SK-N-SH (cell line): ENCODE measurements around the gene PARD3. TPM values are rescaled to one million over a fixed set of nuclear protein-coding genes. Genes with fewer than 3 reads are reported as not detected.

Experiments
- CTCF ChIA-PET: fragments of 300-600, 350-600 bp; formaldehyde crosslinking; extraction: SDS; loops from one replicate; lab custom pipeline; 2021; lab: Yijun Ruan, JAX
- POLR2A ChIA-PET: fragments of 350-600 bp; sonication (Branson Sonifier 250); formaldehyde crosslinking; extraction: SDS; loops from one replicate; lab custom pipeline; 2020; ENCODE audit warnings: antibody characterized with exemption, inconsistent platforms; lab: Yijun Ruan, JAX
- DNase-seq: peaks from one replicate; pipeline ENCODE4 v3.0.0; 2012
- H2AFZ ChIP-seq: fragments of 200-600 bp; sonication (generic); 2 replicates; pipeline ENCODE4 v1.8.1; 2016; ENCODE audit warnings: antibody characterized with exemption, mild to moderate bottlenecking, low read depth
- H3F3A ChIP-seq: fragments of 200-600 bp; sonication (generic); replicated peaks from 2 replicates; pipeline ENCODE3; 2016; ENCODE audit warnings: antibody characterized with exemption, mild to moderate bottlenecking; ENCODE audit not compliant: insufficient read depth
- H3K27ac ChIP-seq, 2 experiments: fragments of 200-500 bp in 1 of 2; fragments of 200-600 bp in 1 of 2; sonication (Bioruptor generic) in 1 of 2; sonication (generic), shearing (Covaris generic) in 1 of 2; 2 replicates each; pipeline versions ENCODE4 v1.5.1 to v1.6.1; 2014 to 2016; ENCODE audit warnings: low read depth in 2 of 2, inconsistent platforms in 1 of 2, low read length in 1 of 2, mild to moderate bottlenecking in 1 of 2, mixed read lengths in 1 of 2
- H3K27me3 ChIP-seq: fragments of 200-600 bp; sonication (generic), shearing (Covaris generic); 2 replicates; pipeline ENCODE4 v1.6.1; 2016; ENCODE audit warnings: mixed run types; ENCODE audit not compliant: insufficient read depth
- H3K36me3 ChIP-seq, 2 experiments: fragments of 200-500 bp in 1 of 2; fragments of 200-600 bp in 1 of 2; sonication (Bioruptor generic) in 1 of 2; sonication (generic) in 1 of 2; replicated peaks in 1 of 2; 2 replicates each; pipeline versions ENCODE3 to v1.5.1; 2014 to 2016; ENCODE audit warnings: low read length in 1 of 2, mild to moderate bottlenecking in 1 of 2; ENCODE audit not compliant: insufficient read depth in 2 of 2, control insufficient read depth in 1 of 2
- H3K4me1 ChIP-seq, 2 experiments: fragments of 200-500 bp in 1 of 2; fragments of 200-600 bp in 1 of 2; sonication (Bioruptor generic) in 1 of 2; sonication (generic), shearing (Covaris generic) in 1 of 2; 2 replicates each; pipeline versions ENCODE4 v1.5.1 to v1.6.1; 2014 to 2016; ENCODE audit warnings: low read depth in 1 of 2, low read length in 1 of 2, mixed run types in 1 of 2; ENCODE audit not compliant: insufficient read depth in 2 of 2, control insufficient read depth in 1 of 2
- H3K4me2 ChIP-seq: fragments of 200-600 bp; sonication (generic), shearing (Covaris generic); 2 replicates; pipeline ENCODE4 v1.6.1; 2017; ENCODE audit warnings: mixed run types
- H3K4me3 ChIP-seq, 2 experiments: fragments of 200-500 bp in 1 of 2; fragments of 200-600 bp in 1 of 2; sonication (Bioruptor generic) in 1 of 2; sonication (generic), shearing (Covaris generic) in 1 of 2; 2 replicates each; pipeline versions ENCODE4 v1.5.1 to v1.8.1; 2014 to 2016; ENCODE audit warnings: low read depth in 2 of 2, inconsistent platforms in 1 of 2, low read length in 1 of 2, mild to moderate bottlenecking in 1 of 2, mixed read lengths in 1 of 2, moderate library complexity in 1 of 2
- H3K79me2 ChIP-seq: fragments of 200-600 bp; sonication (generic); 2 replicates; pipeline ENCODE4 v1.8.1; 2017; ENCODE audit warnings: mild to moderate bottlenecking; ENCODE audit not compliant: insufficient read depth
- H3K9ac ChIP-seq: fragments of 200-600 bp; sonication (generic); 2 replicates; pipeline ENCODE4 v1.6.1; 2017; ENCODE audit warnings: mixed run types
- H3K9me2 ChIP-seq: fragments of 200-600 bp; sonication (generic); 2 replicates; pipeline ENCODE4 v1.6.1; 2017; ENCODE audit warnings: mixed run types
- H3K9me3 ChIP-seq: fragments of 200-600 bp; sonication (generic); 2 replicates; pipeline ENCODE4 v1.6.1; 2017; ENCODE audit warnings: mixed run types, mild to moderate bottlenecking, moderate library complexity
- H4K20me1 ChIP-seq: fragments of 200-600 bp; sonication (generic); 2 replicates; pipeline ENCODE4 v1.6.1; 2017; ENCODE audit warnings: mild to moderate bottlenecking, mixed run types; ENCODE audit not compliant: insufficient read depth
- CHD2 ChIP-seq: fragments of 150-350 bp; IDR thresholded peaks from 2 replicates; pipeline ENCODE4 v1.6.1; 2018; ENCODE audit warnings: low read length; ENCODE audit not compliant: partially characterized antibody
- CTCF ChIP-seq: fragments of 200-600 bp; sonication (generic); IDR thresholded peaks from 2 replicates; pipeline ENCODE4 v1.6.1; 2017; ENCODE audit warnings: antibody characterized with exemption, mild to moderate bottlenecking, moderate library complexity
- EZH2phosphoT487 ChIP-seq: fragments of 200-600 bp; sonication (generic); IDR thresholded peaks from 2 replicates; pipeline ENCODE4 v1.6.1; 2017; ENCODE audit warnings: low read depth, mixed run types, mild to moderate bottlenecking, antibody characterized with exemption, moderate library complexity, borderline replicate concordance
- GABPA ChIP-seq: IDR thresholded peaks from 2 replicates; pipeline ENCODE4 v1.4.0; 2012; ENCODE audit warnings: low read depth, mild to moderate bottlenecking
- GATA2 ChIP-seq: sonication (generic); formaldehyde crosslinking; IDR thresholded peaks from 2 replicates; pipeline ENCODE4 v1.5.0; 2020; ENCODE audit warnings: mild to moderate bottlenecking, missing genetic modification reagents
- MEF2A ChIP-seq: IDR thresholded peaks from 2 replicates; pipeline ENCODE4 v1.4.0; 2012; ENCODE audit warnings: low read depth, borderline replicate concordance
- NFIC ChIP-seq: IDR thresholded peaks from 2 replicates; pipeline ENCODE4 v1.4.0; 2012; ENCODE audit warnings: borderline replicate concordance
- PBX3 ChIP-seq: IDR thresholded peaks from 2 replicates; pipeline ENCODE4; 2012
- POLR2AphosphoS5 ChIP-seq: IDR thresholded peaks from 2 replicates; pipeline ENCODE4 v1.6.1; 2012; ENCODE audit warnings: low read depth, low read length
- RFX5 ChIP-seq: IDR thresholded peaks from 2 replicates; pipeline ENCODE4 v1.6.1; 2012; ENCODE audit warnings: mild to moderate bottlenecking, improper control_type of control experiment, low read length
- RXRA ChIP-seq: IDR thresholded peaks from 2 replicates; pipeline ENCODE4 v1.4.0; 2012; ENCODE audit warnings: low read depth, mild to moderate bottlenecking, borderline replicate concordance
- SIN3A ChIP-seq: IDR thresholded peaks from 2 replicates; pipeline ENCODE4 v1.6.1; 2012; ENCODE audit warnings: low read depth, mild to moderate bottlenecking, low read length, moderate library complexity, borderline replicate concordance
- SMC3 ChIP-seq: IDR thresholded peaks from 2 replicates; pipeline ENCODE4 v1.6.1; 2012; ENCODE audit warnings: low read depth, low read length, improper control_type of control experiment
- TCF12 ChIP-seq: IDR thresholded peaks from 2 replicates; pipeline ENCODE4 v1.4.0; 2012
- USF1 ChIP-seq: IDR thresholded peaks from 2 replicates; pipeline ENCODE4 v1.4.0; 2012; ENCODE audit warnings: low read depth, borderline replicate concordance
- ZBTB33 ChIP-seq: IDR thresholded peaks from 2 replicates; pipeline ENCODE4 v1.4.0; 2012; ENCODE audit warnings: low read depth, borderline replicate concordance
- WGBS: methylation state at CpG from one replicate; pipeline ENCODE4 v1.1.6; 2017; ENCODE audit warnings: low lambda C conversion rate; 5-methylcytosine and 5-hydroxymethylcytosine counted together
- polyA plus RNA-seq, 3 experiments: library from polyadenylated mRNA; depleted of rRNA; stranded (reverse); fragments of >200 nt; gene quantifications; 2 replicates each; pipeline ENCODE4 v1.2.3, GENCODE V29; 2012

The PARD3 gene
- polyA plus RNA-seq, 1 of the 3 experiments (the other 2 are of a cell fraction), result 29.4 TPM

GRCh38 chr10:34408381-34408780 is 406.7 kb downstream of the PARD3 start (continued):
- no peak for TF ChIP-seq RFX5
- TF ChIP-seq PBX3, result no peak
- no peak for TF ChIP-seq USF1
- no peak for TF ChIP-seq ZBTB33
- no peak for TF ChIP-seq SIN3A

GRCh38 chr10:34407324-34407805 is 407.7 kb downstream of the PARD3 start:
- no peak overlapping the region for H2AFZ ChIP-seq
- WGBS, result 53% methylated on average over 6 of the region's 7 CpGs
- peak; percentile 56; the same call in 1 of the 2 replicates for TF ChIP-seq NFIC
- no peak for TF ChIP-seq SMC3
- peak; percentile 25; the same call in 1 of the 2 replicates for TF ChIP-seq TCF12
- no peaks in the 10 kb centered on the region for H3K9me3 ChIP-seq
- CTCF ChIA-PET, result interaction anchor here (0.8 kb wide), 1 partner anchor 1225 kb away, joined by 3 read pairs; no protein-coding TSS in a partner anchor
- H3F3A ChIP-seq, result peaks cover 18% of the 10 kb centered on the region
- H3K4me2 ChIP-seq, result peak overlapping the region; percentile 18; the same call in 1 of the 2 replicates
- POLR2A ChIA-PET, result no interaction called here
- H3K9ac ChIP-seq, result no peak overlapping the region
- no peak overlapping the region for H3K4me3 ChIP-seq
- no peaks in the 10 kb centered on the region for H4K20me1 ChIP-seq
- H3K79me2 ChIP-seq, result peaks cover 6% of the 10 kb centered on the region; the same call in 1 of the 2 replicates
- no peaks in the 10 kb centered on the region for H3K36me3 ChIP-seq
- peak overlapping the region in 1 of 2 experiments; percentile 76; a peak in 2 of 4 replicates for H3K27ac ChIP-seq
- peak; percentile 5 for DNase-seq
- no peaks in the 10 kb centered on the region for H3K9me2 ChIP-seq
- H3K27me3 ChIP-seq, result no peaks in the 10 kb centered on the region
- peaks cover 4 to 22% of the 10 kb centered on the region in 2 experiments; a peak in 3 of 4 replicates for H3K4me1 ChIP-seq

GRCh38 chr10:34406463-34407323 is 408.4 kb downstream of the PARD3 start:
- no peak overlapping the region for H3K9ac ChIP-seq
- H4K20me1 ChIP-seq, result no peaks in the 10 kb centered on the region
- H3K4me1 ChIP-seq, result peaks cover 4 to 22% of the 10 kb centered on the region in 2 experiments; a peak in 3 of 4 replicates
- DNase-seq, result no peak
- no peaks in the 10 kb centered on the region for H3K36me3 ChIP-seq
- peak overlapping the region; percentile 52; the same call in 1 of the 2 replicates for H3K4me2 ChIP-seq
- no peaks in the 10 kb centered on the region for H3K27me3 ChIP-seq
- H3F3A ChIP-seq, result peaks cover 18% of the 10 kb centered on the region
- H2AFZ ChIP-seq, result no peak overlapping the region
- 73% methylated on average over 4 of the region's 4 CpGs for WGBS
- H3K4me3 ChIP-seq, result no peak overlapping the region
- peak overlapping the region in 1 of 2 experiments; percentile 76; a peak in 2 of 4 replicates for H3K27ac ChIP-seq
- H3K9me3 ChIP-seq, result no peaks in the 10 kb centered on the region
- H3K79me2 ChIP-seq, result peaks cover 6% of the 10 kb centered on the region; the same call in 1 of the 2 replicates
- CTCF ChIA-PET, result interaction anchor here (0.8 kb wide), 1 partner anchor 1225 kb away, joined by 3 read pairs; no protein-coding TSS in a partner anchor
- no peaks in the 10 kb centered on the region for H3K9me2 ChIP-seq
- POLR2A ChIA-PET, result no interaction called here
- TF ChIP-seq SMC3 (no peak), CTCF (no peak), POLR2AphosphoS5 (no peak), GABPA (no peak), CHD2 (no peak), USF1 (no peak), MEF2A (no peak), GATA2 (CRISPR knock-in tag) (no peak), RXRA (no peak), EZH2phosphoT487 (no peak)
